Stimulated activated CD4-positive, alpha-beta T cell treated with anti-CD3 and anti-CD28 coated beads, Interleukin-12 subunit alpha, Interleukin-12 subunit beta, amount 100 ng/mL, for 48 hours (primary cell): ENCODE data around the gene ATP2B1.

ENCODE experiments used
- DNase-seq, 3 donors: peaks; one replicate each; pipeline ENCODE4 v3.0.0-alpha.2; 2020; ENCODE audit warnings: low read depth in 2 of 3, low spot score in 1 of 3

The ATP2B1 gene

DNA sequence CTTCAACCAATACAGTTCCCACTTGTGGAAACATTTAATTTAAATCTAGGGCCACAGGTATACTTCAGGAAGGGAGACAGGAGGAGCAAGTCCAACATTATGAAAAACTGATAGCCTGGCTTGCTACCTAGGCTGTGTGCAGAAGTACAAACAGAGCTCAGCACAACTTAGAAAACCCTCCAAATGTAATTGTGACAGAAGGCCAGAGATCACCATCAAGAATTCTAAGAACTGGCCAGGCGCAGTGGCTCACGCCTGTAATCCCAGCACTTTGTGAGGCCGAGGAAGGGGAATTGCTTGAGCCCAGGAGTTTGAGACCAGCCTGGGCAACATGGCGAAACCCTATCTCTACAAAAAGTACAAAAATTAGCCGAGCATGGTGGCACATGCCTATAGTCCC is 14.1 kb downstream of the ATP2B1 start:
- DNase-seq: no peak

DNA sequence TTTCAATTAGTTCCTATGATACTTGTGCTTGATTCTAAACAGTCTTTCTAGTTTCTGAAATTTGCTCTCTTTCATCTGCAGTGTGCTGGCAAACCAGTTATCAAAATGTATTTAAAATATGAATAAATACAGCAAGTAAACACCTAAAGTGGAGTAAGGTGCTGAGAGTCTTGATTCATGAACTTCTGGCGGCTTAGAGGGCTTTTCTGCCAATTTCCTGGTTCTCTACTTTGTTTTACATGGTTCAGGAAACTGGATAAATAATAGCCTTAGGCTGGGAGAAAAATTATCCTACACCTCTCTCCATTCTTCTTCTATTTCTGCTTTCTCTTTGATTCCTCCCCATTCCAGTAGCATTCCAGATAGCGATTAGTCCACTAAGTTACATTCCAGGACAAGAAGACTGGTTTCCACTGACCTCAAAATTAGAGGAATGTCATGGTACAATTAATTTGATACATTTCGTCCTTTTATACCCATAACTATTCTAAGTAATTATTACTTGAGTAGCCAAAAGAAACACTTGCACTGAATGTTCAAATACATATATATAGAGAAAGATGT is 14.9 kb downstream of the ATP2B1 start:
- no peak for DNase-seq

DNA sequence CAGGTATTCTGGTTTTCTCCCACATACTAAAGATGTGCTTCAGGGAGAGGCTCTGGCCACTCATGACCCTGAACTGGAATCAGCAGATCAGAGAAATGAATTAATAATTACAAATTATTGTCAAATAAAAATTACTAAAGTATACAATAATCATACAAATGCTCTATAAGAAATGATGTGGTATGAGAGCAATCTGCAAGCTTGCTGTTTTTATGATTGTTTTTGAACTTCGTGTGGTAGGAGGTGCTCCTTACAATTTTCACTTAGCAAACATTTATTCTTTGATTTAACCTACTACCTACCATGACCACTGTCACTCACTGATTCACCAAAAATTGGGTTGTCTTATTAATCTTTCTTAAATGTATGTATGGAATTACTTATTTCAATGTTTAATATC is 16.2 kb downstream of the ATP2B1 start:
- DNase-seq: no peak

DNA sequence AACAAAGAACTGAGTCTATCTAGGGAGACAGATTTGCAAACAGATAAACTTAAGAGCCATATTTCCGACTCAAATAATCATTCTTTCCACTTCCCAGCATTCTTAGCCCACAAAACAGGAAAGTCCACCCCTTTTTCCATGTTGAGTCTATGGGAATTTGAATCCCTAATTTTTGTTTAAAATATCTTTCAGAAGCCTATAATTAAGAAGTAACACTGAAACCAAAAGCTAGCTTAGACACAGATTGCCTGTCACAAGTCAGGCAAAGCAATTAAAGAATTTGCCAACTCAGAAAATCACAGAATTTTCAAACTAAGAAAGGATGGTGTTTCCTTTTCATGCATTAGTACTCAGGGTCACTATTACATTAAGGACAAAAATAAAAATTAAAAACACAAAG is 17.0 kb downstream of the ATP2B1 start:
- no peak for DNase-seq

DNA sequence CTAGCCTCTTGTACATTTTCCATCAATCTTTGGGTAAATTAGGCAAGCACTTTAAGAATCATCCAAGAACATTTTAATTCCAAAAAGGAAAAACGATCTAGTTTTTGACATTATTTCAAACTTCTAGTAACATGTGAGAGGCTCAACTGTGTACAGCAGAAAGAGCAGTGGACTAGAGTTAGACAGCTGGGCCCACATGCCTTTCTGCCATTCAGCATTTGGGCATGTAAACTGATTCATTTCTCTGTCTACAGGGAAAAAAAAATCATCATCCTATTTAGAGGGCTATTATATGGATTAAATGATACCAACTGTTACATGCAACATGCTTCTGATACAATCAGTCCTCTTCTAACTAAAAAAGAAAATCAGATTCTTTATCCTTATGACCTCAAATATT is 17.7 kb downstream of the ATP2B1 start:
- no peak for DNase-seq

DNA sequence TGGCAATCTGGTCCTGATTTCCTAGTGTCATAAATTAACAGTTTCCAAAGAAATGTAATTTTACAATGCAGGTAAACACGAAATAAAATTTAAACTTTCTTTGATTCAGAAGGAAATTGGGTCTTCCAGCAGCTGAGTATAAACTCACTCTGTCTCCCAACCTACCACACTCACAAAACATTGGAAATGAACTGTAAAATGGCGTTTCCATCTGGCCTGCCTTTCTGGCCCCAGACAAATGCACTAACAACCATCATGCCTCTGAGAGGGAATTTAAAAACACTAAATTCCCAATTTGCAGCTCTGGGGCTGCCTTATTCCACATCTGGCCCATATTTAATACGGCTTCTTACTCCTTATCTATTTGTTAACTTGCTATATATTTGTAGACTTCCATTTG is 19.3 kb downstream of the ATP2B1 start:
- DNase-seq: no peak

DNA sequence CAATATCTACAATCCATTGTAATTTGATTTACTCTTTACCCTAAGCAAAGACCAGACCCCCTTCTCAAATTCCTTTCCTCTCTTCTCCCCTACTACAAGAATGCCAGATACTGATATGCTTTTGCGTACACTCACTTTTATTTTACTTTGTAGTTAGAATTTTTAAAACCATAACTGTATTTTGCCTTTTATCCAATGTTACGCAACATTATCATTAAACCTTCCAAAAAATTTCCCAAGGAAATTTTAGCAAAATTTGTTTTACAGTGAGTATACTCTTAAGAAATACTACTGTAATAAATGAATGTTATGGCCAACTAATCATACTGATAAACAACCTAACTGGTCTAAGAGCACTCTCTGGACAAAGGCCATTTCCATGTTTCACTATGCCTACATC is 22.3 kb downstream of the ATP2B1 start:
- DNase-seq: no peak

DNA sequence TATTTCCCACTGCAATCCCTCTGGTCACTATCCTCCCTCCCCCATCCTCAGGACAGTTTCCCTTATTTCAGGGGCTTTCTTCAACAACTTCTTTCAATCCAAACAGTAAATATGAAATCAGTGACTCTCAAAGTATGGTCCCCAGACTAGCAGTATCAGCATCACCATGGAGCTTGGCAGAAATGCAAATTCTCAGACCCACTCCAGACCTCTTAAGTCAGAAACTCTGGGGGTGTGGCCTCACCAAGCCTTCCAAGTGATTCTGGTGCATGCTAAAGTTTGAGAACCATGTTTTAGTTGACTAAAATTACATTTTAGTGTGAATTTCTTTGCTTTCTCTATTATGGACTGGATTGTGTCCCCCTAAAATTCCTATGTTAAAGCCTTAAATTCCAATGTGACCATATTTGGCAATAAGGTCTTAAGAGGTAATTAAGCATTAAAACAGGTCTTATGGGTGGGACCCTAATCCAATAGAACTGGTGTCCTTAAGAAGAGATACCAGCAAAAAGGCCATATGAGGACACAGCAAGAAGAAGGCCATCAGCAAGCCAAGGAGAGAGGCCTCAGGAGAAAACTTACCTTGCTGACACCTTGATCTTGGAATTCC is 23.2 kb downstream of the ATP2B1 start:
- no peak for DNase-seq

DNA sequence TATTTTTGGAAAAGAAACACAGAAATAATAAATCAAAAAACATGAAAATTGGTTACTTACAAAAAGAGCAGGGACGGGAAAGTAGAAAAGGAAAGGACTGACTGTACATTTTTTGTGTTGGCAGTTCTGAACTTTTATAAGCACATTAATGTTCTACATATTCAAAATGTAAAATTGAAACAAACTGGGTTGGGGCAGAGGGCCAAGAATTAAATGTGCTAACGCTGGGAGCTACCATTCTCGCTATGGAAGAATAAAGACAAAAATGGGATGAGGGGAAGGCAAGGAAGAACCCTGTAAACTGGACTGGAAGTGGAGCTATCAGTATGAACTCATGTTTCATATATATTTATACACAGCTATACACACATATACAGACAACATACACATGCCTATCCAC is 24.5 kb downstream of the ATP2B1 start:
- no peak for DNase-seq

DNA sequence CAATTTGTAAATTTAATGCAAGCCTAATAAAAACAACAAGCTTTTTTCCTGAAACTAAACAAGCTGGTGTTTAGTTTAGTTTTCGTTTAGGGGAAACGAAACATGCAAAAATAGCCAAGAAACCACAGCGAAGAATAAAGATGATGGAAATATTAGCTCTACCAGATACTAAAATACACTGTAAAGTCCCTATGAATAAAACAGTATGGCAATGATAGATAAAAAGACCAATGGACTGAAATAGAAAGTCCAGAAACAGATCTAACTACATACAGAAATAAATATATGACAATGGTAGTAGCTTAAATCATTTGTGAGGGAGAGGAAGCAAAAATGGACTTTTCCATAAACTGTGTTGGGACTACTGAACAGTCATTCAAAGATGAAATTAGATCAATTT is 26.4 kb downstream of the ATP2B1 start:
- DNase-seq: no peak

DNA sequence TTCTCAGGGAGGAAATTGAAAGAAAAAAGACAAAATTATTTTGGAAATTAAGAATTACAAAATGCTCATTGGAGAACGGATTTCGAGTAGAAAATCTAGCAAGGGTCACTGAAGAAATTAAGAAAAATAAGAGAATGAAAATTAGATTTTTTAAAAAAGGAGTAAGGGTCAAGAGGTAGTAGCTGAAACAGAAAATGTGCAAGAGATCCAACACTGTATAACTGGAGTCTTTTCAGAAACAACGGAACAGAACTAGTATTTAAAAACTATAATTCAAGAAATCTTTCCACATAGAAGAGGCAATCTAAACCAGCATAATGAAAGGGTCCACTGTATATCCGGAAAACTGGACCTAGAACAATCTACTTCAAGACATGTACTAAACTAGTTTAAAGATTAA is 28.2 kb downstream of the ATP2B1 start:
- DNase-seq: no peak

DNA sequence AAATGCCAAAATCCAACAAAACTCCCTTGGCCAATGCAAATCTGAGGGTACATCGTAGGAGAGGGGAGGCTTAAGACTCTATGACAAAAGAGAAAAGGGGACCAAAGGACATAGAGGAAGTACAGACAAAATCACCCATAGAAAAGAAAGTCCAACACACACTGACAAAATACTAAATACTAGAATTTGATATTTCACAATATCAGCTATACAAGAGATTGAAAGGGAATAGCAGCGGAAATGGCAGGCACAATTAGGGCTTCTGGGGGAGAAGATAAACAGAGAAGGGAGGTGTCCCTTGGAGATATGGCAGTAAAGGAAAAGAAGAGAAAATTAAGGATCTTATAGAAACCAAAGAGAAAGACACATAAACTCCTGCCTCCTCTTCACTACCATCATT is 29.0 kb downstream of the ATP2B1 start:
- no peak for DNase-seq

DNA sequence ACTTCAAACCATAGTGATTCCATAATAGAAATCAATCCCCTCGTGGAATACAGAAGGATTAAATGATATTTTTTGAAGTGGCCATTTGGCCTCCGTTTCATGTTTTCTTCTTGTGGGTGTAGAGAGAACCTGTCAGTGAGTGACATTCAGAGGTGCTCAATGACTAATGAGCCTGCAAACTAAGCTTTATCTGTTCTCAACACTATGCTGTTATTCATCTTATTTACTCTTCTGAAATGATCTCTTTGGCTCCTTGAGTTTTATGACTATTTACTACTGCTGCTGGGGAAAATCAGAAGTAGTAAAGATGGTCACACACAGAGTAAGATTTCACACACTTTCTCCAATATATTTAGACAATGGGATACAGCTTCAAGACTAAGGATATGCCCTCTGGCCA is 30.4 kb downstream of the ATP2B1 start:
- DNase-seq: no peak

DNA sequence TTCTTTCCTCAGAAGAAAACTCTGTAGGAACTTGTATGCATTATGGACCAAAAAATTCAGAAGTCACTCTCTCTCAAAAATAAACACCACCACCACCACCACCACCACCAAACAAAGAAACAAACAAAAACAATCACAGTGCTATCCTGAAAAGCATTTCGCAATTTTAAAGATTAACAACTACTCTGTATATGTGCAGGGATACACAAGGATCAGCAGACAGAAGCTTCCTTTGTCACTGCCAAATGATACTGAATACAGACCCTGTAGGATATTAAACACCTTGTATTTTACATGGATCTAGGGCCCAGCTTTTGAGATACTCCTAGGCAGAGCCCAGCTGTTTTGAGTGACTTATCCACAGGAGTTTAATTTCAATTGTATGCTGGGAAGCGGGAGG is 31.7 kb downstream of the ATP2B1 start:
- DNase-seq: no peak

DNA sequence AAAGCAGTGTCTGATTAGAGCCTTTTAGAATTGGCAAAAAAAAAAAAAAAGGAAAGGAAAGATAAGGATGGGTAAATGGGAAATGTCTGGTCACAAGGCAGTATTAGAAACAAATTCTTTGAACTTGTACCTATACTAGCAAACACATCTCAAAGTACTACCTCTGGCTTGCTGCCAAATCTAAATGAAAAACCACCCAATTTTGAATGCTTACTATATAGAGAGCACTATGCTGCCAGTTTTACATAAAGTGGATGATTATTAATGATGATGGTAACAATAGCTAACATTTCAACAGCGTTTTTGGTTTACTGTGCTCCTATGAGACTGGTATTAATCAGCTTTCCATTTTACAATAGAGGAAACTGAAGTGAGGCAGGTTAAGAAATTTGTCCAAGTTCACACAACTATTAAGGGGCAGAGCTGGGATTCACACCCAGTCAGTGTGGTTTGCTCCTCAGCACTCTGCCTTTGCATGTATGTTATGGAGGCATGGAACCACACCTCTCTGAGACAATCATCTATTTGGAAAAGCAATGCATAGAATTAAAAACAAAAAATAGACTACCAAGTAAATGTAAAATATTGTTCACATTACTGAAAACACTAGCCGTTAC is 34.2 kb downstream of the ATP2B1 start:
- no peak for DNase-seq

DNA sequence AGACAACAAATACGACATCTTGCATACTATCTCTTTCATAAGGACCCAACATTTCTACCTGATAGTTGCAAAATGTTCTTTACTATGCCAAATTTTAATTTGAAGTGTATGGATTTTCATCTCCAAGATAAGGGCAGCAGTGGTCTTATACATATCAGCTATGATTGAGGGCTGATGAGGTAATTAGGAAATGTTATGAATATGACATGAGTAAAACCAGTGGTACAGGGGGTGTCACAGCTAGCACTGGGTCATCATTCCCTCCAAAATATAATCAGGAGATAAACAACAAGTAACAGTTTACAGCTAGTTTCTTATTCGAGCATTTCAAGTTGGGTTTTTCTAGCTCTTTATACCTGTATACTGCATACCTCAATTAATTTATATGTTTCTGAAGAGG is 35.0 kb downstream of the ATP2B1 start:
- no peak for DNase-seq

DNA sequence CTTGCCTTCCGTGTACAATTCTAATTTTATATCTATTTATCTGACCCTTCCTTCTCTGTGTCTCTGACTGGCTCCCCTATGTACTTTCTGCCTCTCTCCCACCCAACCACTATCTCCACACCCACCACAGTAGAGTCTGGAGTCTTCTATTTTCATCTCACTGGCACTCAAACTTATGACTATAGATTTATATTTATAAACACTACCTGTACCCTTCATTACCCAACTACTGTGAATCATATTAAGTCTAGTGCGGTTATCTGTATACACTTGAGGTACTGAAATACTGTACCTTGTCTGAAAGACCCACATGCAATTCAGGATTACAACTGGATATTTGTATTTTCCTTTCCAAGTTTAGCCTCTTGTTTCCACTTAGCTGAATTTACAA is 36.1 kb downstream of the ATP2B1 start:
- no peak for DNase-seq

DNA sequence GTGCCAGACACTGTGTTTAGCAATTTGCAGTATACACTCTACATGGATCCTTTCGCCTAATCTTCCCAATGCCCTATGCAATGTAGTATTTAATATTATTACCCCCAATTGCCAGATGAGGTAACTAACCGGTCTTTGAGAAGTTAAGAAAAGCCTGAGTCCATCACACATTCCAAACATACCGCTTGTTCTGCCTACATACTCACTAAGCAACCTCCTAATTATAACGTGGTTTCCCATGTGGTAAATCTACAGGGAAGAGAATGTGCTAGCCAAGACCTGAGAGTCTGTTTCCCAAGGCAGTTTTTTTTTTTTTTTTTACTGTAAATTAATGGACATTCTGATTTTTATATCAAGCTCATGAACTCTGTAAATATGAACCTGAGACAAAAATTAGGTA is 37.2 kb downstream of the ATP2B1 start:
- DNase-seq: no peak

DNA sequence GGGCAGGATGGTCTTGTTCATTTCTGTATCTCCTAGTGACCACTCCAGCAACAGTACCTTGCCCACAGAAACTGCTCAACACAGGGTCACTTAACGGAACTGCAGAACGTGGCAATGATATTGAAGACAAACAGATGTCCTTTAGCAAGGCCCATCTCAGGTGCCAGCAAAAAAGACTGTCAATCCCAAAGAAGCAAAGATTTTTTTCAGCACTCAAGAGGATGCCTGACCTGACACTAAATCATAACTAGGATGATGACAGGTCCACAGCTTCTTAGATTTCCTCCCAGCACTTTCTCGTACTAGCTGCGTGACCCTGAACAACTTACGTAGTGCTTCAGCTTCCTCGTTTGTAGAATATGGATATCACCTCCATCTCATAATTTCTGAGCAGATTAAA is 39.4 kb downstream of the ATP2B1 start:
- no peak for DNase-seq

DNA sequence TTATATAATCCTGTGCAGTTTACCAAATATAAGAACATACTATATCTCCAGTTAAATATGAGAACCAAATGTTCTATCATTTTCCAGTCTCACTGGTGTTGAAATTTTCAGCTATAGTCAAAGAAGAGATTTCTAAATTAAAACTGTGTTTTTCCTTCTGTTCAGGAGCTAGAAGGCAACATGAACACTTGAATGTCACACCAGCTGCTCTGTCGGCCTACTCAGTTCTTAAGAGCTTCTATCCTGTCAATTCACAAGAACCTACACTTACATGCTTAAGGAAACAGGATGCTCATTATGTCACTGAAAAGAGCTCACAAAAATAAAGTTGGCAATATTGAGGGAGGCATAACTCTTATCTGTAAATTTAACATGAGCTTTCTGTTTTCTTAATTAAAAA is 43.1 kb downstream of the ATP2B1 start:
- no peak for DNase-seq

DNA sequence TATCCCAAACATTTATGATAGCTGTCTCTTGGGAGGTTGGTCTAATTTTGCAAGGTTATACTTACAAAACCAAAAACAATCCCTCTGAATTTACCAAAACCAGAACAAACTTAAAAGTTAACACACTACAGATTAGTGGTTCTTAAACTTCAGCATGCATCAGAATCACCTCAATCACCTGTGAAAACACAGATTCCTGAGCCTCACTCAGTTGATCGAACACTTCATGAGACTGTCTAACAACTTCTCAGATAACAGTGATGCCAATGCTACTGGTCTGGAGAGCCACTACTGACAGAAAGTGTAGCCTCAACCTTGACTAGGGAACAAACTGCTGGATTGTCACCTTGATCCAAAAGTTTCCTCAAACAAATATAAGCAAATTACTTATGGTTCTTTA is 44.2 kb downstream of the ATP2B1 start:
- no peak for DNase-seq

DNA sequence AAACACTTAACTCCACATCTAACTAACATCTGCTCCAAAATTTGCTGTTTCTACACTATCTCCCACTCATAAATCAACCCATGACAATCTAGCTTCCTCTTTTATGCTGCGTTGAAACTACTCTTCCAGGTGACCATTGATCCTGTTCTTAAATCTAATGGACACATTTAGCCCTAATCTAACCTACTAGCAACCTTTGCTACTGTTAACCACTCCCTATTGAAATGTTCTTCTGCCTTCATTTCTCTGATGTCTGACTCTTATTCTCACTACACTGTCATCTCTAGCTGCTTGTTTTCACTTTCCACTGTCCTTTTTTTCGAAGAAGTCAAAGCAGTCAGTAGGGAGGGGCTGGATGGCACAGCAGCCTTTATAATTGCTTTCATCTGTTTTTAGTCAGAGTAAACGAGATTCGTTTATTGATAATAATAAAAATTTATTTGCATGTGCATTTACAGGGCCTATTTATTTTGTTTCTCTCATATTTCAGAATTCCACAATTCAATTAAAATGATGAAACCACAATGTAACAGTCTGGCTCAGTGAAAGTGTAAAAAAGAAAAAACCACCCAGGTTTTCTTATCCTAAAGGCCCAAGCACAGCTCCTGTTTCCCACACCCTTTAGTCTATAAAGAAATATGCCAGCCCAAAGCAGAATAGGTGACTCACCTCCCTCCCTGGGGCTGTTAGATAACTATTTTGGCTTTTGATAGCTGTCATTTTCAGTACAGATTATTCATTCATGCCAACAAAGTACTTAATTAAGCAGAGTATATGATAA is 44.9 kb downstream of the ATP2B1 start:
- DNase-seq: peak in 1 of 3 donors; percentile 9
